Progenitor cell of endocrine pancreas (in vitro differentiated cells): Measurements from ENCODE around the gene GPX7. TPM values are rescaled to one million over a fixed set of nuclear protein-coding genes. Genes with fewer than 3 reads are reported as not detected.
"Not testable (repeated sequence)": the region's sequence is repeated elsewhere in the genome, so short reads cannot be mapped to it uniquely, and the experiment has no call there.

Source experiments
- DNase-seq: peaks from one replicate; pipeline ENCODE4 v3.0.0; 2021; ENCODE audit warnings: low spot score; ENCODE audit not compliant: unreplicated experiment
- H3K27ac Mint-ChIP-seq: 2 replicates; pipeline ENCODE4 v1.8.0; 2021; ENCODE audit warnings: mild to moderate bottlenecking, moderate library complexity, mixed read lengths
- H3K27me3 Mint-ChIP-seq: 2 replicates; pipeline ENCODE4 v1.8.0; 2021; ENCODE audit warnings: mixed read lengths
- H3K36me3 Mint-ChIP-seq: 2 replicates; pipeline ENCODE4 v1.8.0; 2022; ENCODE audit warnings: mixed read lengths; ENCODE audit not compliant: insufficient read depth
- H3K4me1 Mint-ChIP-seq: 2 replicates; pipeline ENCODE4 v1.8.0; 2021; ENCODE audit warnings: low read depth, mixed read lengths
- H3K4me3 Mint-ChIP-seq: 2 replicates; pipeline ENCODE4 v1.8.0; 2021; ENCODE audit warnings: low read depth, mild to moderate bottlenecking, moderate library complexity, mixed read lengths
- H3K9me3 Mint-ChIP-seq: 2 replicates; pipeline ENCODE4 v1.8.0; 2021; ENCODE audit warnings: low read depth, mixed read lengths
- total RNA-seq: library from RNA; stranded (reverse); gene quantifications from 2 replicates; pipeline ENCODE4 v1.2.1, GENCODE V29; 2021
- TF ChIP-seq, protein P1 (sequence below): fragments of 200-600 bp; sonication (generic); IDR thresholded peaks from one replicate; pipeline ENCODE4 v1.5.0; 2021; ENCODE audit warnings: antibody characterized with exemption, mild to moderate bottlenecking; ENCODE audit not compliant: unreplicated experiment

The GPX7 gene
- total RNA-seq, 1 donor from 2014 or later = 26.7 TPM

DNA sequence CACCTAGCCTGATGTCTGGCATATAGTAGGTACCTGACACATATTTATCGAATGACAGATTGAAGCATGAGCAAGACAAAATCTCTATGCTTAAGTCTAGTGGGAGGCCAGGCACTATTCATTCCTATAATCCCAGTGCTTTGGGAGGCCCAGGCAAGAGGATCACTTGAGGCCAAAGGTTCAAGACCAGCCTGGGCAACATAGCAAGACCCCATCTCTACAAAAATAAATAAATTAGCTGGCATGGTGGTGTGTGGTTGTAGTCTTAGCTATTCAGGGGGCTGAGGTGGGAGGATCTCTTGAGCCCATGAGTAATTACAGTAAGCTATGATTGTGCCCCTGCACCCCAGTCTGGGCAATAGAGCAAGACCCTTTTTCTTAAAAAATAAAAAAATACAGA lies 26.1 kb upstream of the GPX7 start:
- Mint-ChIP-seq H3K4me1 (peaks cover 4% of the 10 kb centered on the region), H3K4me3 (no peak overlapping the region)

DNA sequence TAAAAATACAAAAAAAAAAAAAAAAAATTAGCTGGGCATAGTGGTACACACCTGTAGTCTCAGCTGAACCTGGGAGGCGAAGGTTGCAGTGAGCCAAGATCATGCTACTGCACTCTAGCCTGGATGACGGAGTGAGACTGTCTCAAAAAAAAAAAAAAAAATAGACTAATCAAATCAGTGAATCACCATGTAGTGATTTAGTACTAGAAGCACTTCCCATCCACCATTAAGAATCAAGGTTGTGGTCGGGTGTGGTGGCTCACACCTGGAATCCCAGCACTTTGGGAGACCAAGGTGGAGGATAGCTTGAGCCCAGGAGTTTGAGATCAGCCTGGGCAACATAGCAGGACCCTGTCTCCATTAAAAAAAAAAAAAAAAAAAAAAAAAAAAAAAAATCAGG lies 24.1 kb upstream of the GPX7 start:
- not testable (repeated sequence) for H3K36me3 Mint-ChIP-seq, H3K4me1 Mint-ChIP-seq, DNase-seq, H3K9me3 Mint-ChIP-seq, H3K27ac Mint-ChIP-seq, H3K4me3 Mint-ChIP-seq, H3K27me3 Mint-ChIP-seq

More for the DNA sequence above, 26.1 kb upstream of the GPX7 start:
- TF ChIP-seq, protein P1, sequence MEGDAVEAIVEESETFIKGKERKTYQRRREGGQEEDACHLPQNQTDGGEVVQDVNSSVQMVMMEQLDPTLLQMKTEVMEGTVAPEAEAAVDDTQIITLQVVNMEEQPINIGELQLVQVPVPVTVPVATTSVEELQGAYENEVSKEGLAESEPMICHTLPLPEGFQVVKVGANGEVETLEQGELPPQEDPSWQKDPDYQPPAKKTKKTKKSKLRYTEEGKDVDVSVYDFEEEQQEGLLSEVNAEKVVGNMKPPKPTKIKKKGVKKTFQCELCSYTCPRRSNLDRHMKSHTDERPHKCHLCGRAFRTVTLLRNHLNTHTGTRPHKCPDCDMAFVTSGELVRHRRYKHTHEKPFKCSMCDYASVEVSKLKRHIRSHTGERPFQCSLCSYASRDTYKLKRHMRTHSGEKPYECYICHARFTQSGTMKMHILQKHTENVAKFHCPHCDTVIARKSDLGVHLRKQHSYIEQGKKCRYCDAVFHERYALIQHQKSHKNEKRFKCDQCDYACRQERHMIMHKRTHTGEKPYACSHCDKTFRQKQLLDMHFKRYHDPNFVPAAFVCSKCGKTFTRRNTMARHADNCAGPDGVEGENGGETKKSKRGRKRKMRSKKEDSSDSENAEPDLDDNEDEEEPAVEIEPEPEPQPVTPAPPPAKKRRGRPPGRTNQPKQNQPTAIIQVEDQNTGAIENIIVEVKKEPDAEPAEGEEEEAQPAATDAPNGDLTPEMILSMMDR = no peak
- no peaks in the 10 kb centered on the region for H3K9me3 Mint-ChIP-seq
- no peak for DNase-seq
- no peak overlapping the region for H3K27ac Mint-ChIP-seq
- H3K27me3 Mint-ChIP-seq = peaks cover 4% of the 10 kb centered on the region
- no peaks in the 10 kb centered on the region for H3K36me3 Mint-ChIP-seq

DNA sequence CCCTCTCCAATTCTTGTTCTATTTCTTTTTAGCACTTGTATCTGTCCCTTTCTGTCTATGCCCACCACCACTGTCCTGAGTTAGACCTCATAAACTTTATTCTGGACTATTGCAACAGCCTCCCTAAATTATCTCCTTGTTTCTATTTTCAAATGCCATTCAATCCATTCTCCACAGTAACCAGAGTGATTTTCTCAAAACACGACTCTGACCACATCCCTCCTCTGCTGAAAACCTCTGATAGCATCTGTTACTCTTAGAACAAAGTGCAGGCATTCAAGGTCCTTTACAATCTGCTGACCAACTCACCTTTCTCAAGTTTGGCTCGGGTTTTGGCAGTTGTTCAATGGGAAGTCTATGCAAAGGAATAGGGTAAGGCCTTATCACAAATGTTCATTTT lies 22.8 kb upstream of the GPX7 start:
- H3K27ac Mint-ChIP-seq = no peak overlapping the region
- TF ChIP-seq, protein P1 = no peak
- H3K27me3 Mint-ChIP-seq = peaks cover 4% of the 10 kb centered on the region
- H3K36me3 Mint-ChIP-seq = no peaks in the 10 kb centered on the region
- H3K4me3 Mint-ChIP-seq = no peak overlapping the region
- H3K9me3 Mint-ChIP-seq = no peaks in the 10 kb centered on the region
- no peak for DNase-seq
- H3K4me1 Mint-ChIP-seq = peaks cover 4% of the 10 kb centered on the region

DNA sequence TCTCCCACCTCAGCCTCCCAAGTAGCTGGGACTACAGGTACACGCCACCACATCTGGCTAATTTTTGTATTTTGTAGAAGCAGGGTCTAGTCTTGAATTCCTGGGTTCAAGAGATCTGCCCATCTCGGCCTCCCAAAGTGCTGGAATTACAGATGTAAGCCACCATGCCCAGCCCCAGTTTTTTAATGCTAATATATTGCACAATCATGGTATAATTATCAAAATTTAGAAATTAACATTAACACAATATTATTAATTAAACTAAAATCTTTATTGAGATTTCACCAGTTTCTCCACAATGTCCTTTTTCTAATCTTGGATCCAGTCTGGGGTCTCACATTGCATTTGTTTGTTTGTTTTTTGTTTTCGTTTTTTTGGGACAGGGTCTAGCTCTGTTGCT lies 21.9 kb upstream of the GPX7 start:
- peaks cover 4% of the 10 kb centered on the region for H3K27me3 Mint-ChIP-seq
- no peak for DNase-seq
- peaks cover 4% of the 10 kb centered on the region for H3K4me1 Mint-ChIP-seq
- H3K9me3 Mint-ChIP-seq = no peaks in the 10 kb centered on the region
- H3K4me3 Mint-ChIP-seq = no peak overlapping the region
- no peak overlapping the region for H3K27ac Mint-ChIP-seq
- H3K36me3 Mint-ChIP-seq = no peaks in the 10 kb centered on the region
- TF ChIP-seq, protein P1 = no peak

DNA sequence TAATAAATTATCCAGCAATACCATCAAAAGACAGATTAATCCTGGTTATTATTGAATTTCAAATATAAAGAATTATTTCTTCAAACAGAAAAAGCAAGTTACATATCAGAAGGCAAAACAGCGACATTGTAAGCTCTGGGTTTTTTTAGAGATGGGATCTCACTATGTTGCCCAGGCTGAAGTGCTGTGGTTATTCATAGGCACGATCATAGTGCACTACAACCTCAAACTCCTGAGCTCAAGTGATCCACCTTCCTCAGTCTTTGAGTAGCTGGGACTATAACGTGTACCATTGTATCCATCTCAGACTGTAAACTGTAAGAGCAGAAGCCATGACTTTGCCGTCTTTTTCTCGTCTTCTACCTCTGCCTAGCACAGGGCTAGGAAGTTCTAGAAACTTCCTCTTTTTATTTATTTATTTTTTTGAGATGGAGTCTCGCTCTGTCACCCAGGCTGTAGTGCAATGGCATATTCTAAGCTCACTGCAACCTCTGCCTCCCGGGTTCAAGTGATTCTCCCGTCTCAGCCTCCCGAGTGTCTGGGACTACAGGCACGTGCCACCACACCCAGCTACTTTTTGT lies 20.0 kb upstream of the GPX7 start:
- H3K4me3 Mint-ChIP-seq = no peak overlapping the region
- no peak overlapping the region for H3K27ac Mint-ChIP-seq
- no peak for DNase-seq
- H3K27me3 Mint-ChIP-seq = peaks cover 4% of the 10 kb centered on the region
- H3K4me1 Mint-ChIP-seq = peaks cover 3% of the 10 kb centered on the region
- no peaks in the 10 kb centered on the region for H3K9me3 Mint-ChIP-seq
- TF ChIP-seq, protein P1 = no peak
- H3K36me3 Mint-ChIP-seq = no peaks in the 10 kb centered on the region

DNA sequence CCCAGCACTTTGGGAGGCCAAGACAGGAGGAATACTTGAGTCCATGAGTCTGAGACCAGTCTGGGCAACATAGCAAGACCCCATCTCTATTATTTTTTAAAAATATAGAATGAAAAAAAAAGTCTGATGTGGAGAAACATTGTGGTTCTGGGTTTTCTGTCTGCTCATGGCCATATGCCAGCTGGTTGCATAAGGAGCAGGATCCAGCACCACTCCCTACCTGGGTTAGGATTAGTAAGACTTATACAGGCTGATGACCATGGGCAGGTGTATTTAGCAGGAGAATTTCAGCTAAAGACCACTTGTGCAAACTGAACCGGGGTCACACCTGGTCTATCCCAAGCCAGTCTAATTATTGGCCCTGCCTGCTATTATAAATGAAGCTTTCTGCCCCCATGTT lies 16.7 kb upstream of the GPX7 start:
- H3K9me3 Mint-ChIP-seq = no peaks in the 10 kb centered on the region
- no peaks in the 10 kb centered on the region for H3K27me3 Mint-ChIP-seq
- no peaks in the 10 kb centered on the region for H3K36me3 Mint-ChIP-seq
- no peak overlapping the region for H3K27ac Mint-ChIP-seq
- H3K4me3 Mint-ChIP-seq = no peak overlapping the region
- H3K4me1 Mint-ChIP-seq = peaks cover 3% of the 10 kb centered on the region
- TF ChIP-seq, protein P1 = no peak
- no peak for DNase-seq
